Mesothelial cell of epicardium (in vitro differentiated cells): ENCODE data around the gene MDH2. TPM values are rescaled to one million over a fixed set of nuclear protein-coding genes. Genes with fewer than 3 reads are reported as not detected.

Source experiments
- DNase-seq, 2 experiments: peaks; one replicate each; pipeline ENCODE4 v3.0.0; 2021; ENCODE audit warnings: low spot score in 2 of 2; ENCODE audit not compliant: unreplicated experiment in 2 of 2
- H3K27ac Mint-ChIP-seq: 2 replicates; pipeline ENCODE4 v1.8.0; 2021; ENCODE audit warnings: mixed read lengths
- H3K27me3 Mint-ChIP-seq: 2 replicates; pipeline ENCODE4 v1.8.0; 2021; ENCODE audit warnings: low read depth, mixed read lengths
- H3K36me3 Mint-ChIP-seq: 2 replicates; pipeline ENCODE4 v1.8.0; 2021; ENCODE audit warnings: mixed read lengths
- H3K4me1 Mint-ChIP-seq: 2 replicates; pipeline ENCODE4 v1.8.0; 2021; ENCODE audit warnings: mixed read lengths
- H3K4me3 Mint-ChIP-seq: 2 replicates; pipeline ENCODE4 v1.8.0; 2021; ENCODE audit warnings: mild to moderate bottlenecking, moderate library complexity, mixed read lengths
- H3K9me3 Mint-ChIP-seq: 2 replicates; pipeline ENCODE4 v1.8.0; 2021; ENCODE audit warnings: mixed read lengths
- CTCF ChIP-seq: fragments of 200-600 bp; sonication (generic); IDR thresholded peaks from one replicate; pipeline ENCODE4 v1.5.0; 2021; ENCODE audit warnings: antibody characterized with exemption; ENCODE audit not compliant: unreplicated experiment
- total RNA-seq: library from RNA; stranded (reverse); gene quantifications from 3 replicates; pipeline ENCODE4 v1.2.1, GENCODE V29; 2021

The MDH2 gene
- total RNA-seq, 1 donor from 2014 or later, result 133 TPM

GRCh38 chr7:76072243-76073148, 24.6 kb downstream of the MDH2 start:
- no peak overlapping the region for H3K4me3 Mint-ChIP-seq
- DNase-seq, result no peak
- H3K4me1 Mint-ChIP-seq, result peaks cover 3% of the 10 kb centered on the region
- no peaks in the 10 kb centered on the region for H3K36me3 Mint-ChIP-seq
- peaks cover 6% of the 10 kb centered on the region for H3K9me3 Mint-ChIP-seq
- no peaks in the 10 kb centered on the region for H3K27me3 Mint-ChIP-seq
- H3K27ac Mint-ChIP-seq, result no peak overlapping the region
- TF ChIP-seq CTCF, result no peak

- peaks cover 3% of the 10 kb centered on the region for H3K4me1 Mint-ChIP-seq
- no peak overlapping the region for H3K27ac Mint-ChIP-seq
- DNase-seq, result no peak
- no peaks in the 10 kb centered on the region for H3K27me3 Mint-ChIP-seq
- H3K9me3 Mint-ChIP-seq, result peaks cover 6% of the 10 kb centered on the region
- H3K4me3 Mint-ChIP-seq, result no peak overlapping the region
- no peak for TF ChIP-seq CTCF
- H3K36me3 Mint-ChIP-seq, result no peaks in the 10 kb centered on the region
These were observed 25.6 kb downstream of the MDH2 start for GRCh38 chr7:76073335-76073990.

GRCh38 chr7:76074306-76074971, 26.5 kb downstream of the MDH2 start:
- Mint-ChIP-seq H3K4me1 (no peaks in the 10 kb centered on the region), H3K36me3 (no peaks in the 10 kb centered on the region), H3K27ac (no peak overlapping the region), H3K27me3 (no peaks in the 10 kb centered on the region), H3K4me3 (no peak overlapping the region), H3K9me3 (peaks cover 6% of the 10 kb centered on the region)
- DNase-seq, result no peak
- TF ChIP-seq CTCF, result no peak

- no peaks in the 10 kb centered on the region for H3K4me1 Mint-ChIP-seq
- no peak for TF ChIP-seq CTCF
- no peaks in the 10 kb centered on the region for H3K27me3 Mint-ChIP-seq
- no peaks in the 10 kb centered on the region for H3K36me3 Mint-ChIP-seq
- H3K4me3 Mint-ChIP-seq, result no peak overlapping the region
- no peak overlapping the region for H3K27ac Mint-ChIP-seq
- DNase-seq, result no peak
- peaks cover 6% of the 10 kb centered on the region for H3K9me3 Mint-ChIP-seq
These were observed 27.1 kb downstream of the MDH2 start for GRCh38 chr7:76074972-76075370.

GRCh38 chr7:76076995-76077394, 29.1 kb downstream of the MDH2 start:
- DNase-seq, result no peak
- Mint-ChIP-seq H3K27ac (no peak overlapping the region), H3K36me3 (no peaks in the 10 kb centered on the region), H3K4me1 (no peaks in the 10 kb centered on the region), H3K9me3 (peaks cover 6% of the 10 kb centered on the region), H3K27me3 (no peaks in the 10 kb centered on the region), H3K4me3 (no peak overlapping the region)
- no peak for TF ChIP-seq CTCF
